H9 (cell line): ENCODE measurements around the gene SDK1. TPM values are rescaled to one million over a fixed set of nuclear protein-coding genes. Genes with fewer than 3 reads are reported as not detected.

Experiments
- DNase-seq: peaks from one replicate; pipeline ENCODE4 v3.0.0-alpha.2; 2017
- H2AFZ ChIP-seq: one replicate; pipeline ENCODE4 v1.6.1; 2013; ENCODE audit warnings: mild to moderate bottlenecking, low read length, control low read depth, moderate library complexity
- H2AK5ac ChIP-seq: 2 replicates; pipeline ENCODE4 v1.6.1; 2013; ENCODE audit warnings: low read length, control low read depth, mixed read lengths; ENCODE audit not compliant: insufficient read length
- H2BK120ac ChIP-seq: one replicate; pipeline ENCODE4 v1.6.1; 2013; ENCODE audit warnings: low read depth, mild to moderate bottlenecking, low read length, control low read depth, inconsistent platforms; ENCODE audit not compliant: poor library complexity, severe bottlenecking
- H2BK12ac ChIP-seq: 2 replicates; pipeline ENCODE4 v1.6.1; 2013; ENCODE audit warnings: low read length, control low read depth, mixed read lengths, low read depth; ENCODE audit not compliant: insufficient read length
- H2BK15ac ChIP-seq: 2 replicates; pipeline ENCODE4 v1.6.1; 2013; ENCODE audit warnings: low read depth, low read length, control low read depth
- H2BK20ac ChIP-seq: one replicate; pipeline ENCODE4 v1.6.1; 2013; ENCODE audit warnings: low read depth, mild to moderate bottlenecking, low read length, control low read depth, inconsistent platforms; ENCODE audit not compliant: poor library complexity, severe bottlenecking
- H2BK5ac ChIP-seq: 2 replicates; pipeline ENCODE4 v1.6.1; 2013; ENCODE audit warnings: low read length, control low read depth, mixed read lengths; ENCODE audit not compliant: insufficient read length
- H3K14ac ChIP-seq: 2 replicates; pipeline ENCODE4 v1.6.1; 2013; ENCODE audit warnings: low read length, control low read depth; ENCODE audit not compliant: insufficient read depth
- H3K18ac ChIP-seq: 2 replicates; pipeline ENCODE4 v1.6.1; 2013; ENCODE audit warnings: low read depth, mild to moderate bottlenecking, mixed read lengths, low read length, control low read depth; ENCODE audit not compliant: insufficient read length
- H3K23ac ChIP-seq: 2 replicates; pipeline ENCODE4 v1.6.1; 2013; ENCODE audit warnings: low read length, control low read depth, mixed read lengths, low read depth; ENCODE audit not compliant: insufficient read length
- H3K23me2 ChIP-seq: 2 replicates; pipeline ENCODE4 v1.6.1; 2013; ENCODE audit warnings: low read depth, mild to moderate bottlenecking, mixed read lengths, low read length, control low read depth; ENCODE audit not compliant: insufficient read length, poor library complexity, severe bottlenecking
- H3K27ac ChIP-seq: 2 replicates; pipeline ENCODE4 v1.5.1; 2013; ENCODE audit warnings: low read length, control low read depth, mixed read lengths, low read depth; ENCODE audit not compliant: insufficient read length
- H3K27me3 ChIP-seq: 2 replicates; pipeline ENCODE4 v1.6.1; 2013; ENCODE audit warnings: low read length, control low read depth, inconsistent platforms; ENCODE audit not compliant: insufficient read depth
- H3K4ac ChIP-seq: 2 replicates; pipeline ENCODE4 v1.6.1; 2013; ENCODE audit warnings: low read depth, mild to moderate bottlenecking, control low read depth, inconsistent platforms, low read length, moderate library complexity
- H3K4me1 ChIP-seq: 2 replicates; pipeline ENCODE4 v1.6.1; 2013; ENCODE audit warnings: low read length, control low read depth, inconsistent platforms; ENCODE audit not compliant: insufficient read depth
- H3K4me2 ChIP-seq: 2 replicates; pipeline ENCODE4 v1.6.1; 2013; ENCODE audit warnings: low read length, control low read depth, mixed read lengths; ENCODE audit not compliant: insufficient read length, insufficient read depth
- H3K56ac ChIP-seq: 2 replicates; pipeline ENCODE4 v1.6.1; 2013; ENCODE audit warnings: low read depth, mild to moderate bottlenecking, mixed read lengths, low read length, control low read depth; ENCODE audit not compliant: insufficient read length
- H3K79me1 ChIP-seq: 2 replicates; pipeline ENCODE4 v1.6.1; 2013; ENCODE audit warnings: low read depth, mild to moderate bottlenecking, moderate library complexity, low read length, control low read depth, inconsistent platforms; ENCODE audit not compliant: insufficient read depth, poor library complexity, severe bottlenecking
- H3K79me2 ChIP-seq: 2 replicates; pipeline ENCODE4 v1.6.1; 2013; ENCODE audit warnings: low read length, control low read depth, inconsistent platforms; ENCODE audit not compliant: insufficient read depth
- H3K9ac ChIP-seq: 2 replicates; pipeline ENCODE4 v1.6.1; 2013; ENCODE audit warnings: low read length, control low read depth, mixed read lengths; ENCODE audit not compliant: insufficient read length; ENCODE audit errors: extremely low read depth
- H3K9me3 ChIP-seq: one replicate; pipeline ENCODE4 v1.6.1; 2013; ENCODE audit warnings: low read depth, low read length, inconsistent platforms; ENCODE audit not compliant: control insufficient read depth
- H3T11ph ChIP-seq: one replicate; pipeline ENCODE4 v1.6.1; 2013; ENCODE audit warnings: mild to moderate bottlenecking, low read length, control low read depth, inconsistent platforms
- H4K20me1 ChIP-seq: one replicate; pipeline ENCODE4 v1.6.1; 2013; ENCODE audit not compliant: control insufficient read depth, insufficient read length, insufficient read depth
- H4K5ac ChIP-seq: 2 replicates; pipeline ENCODE4 v1.6.1; 2013; ENCODE audit warnings: low read depth, mild to moderate bottlenecking, mixed read lengths, low read length, control low read depth; ENCODE audit not compliant: insufficient read length
- H4K8ac ChIP-seq: replicated peaks from 2 replicates; pipeline ENCODE4 v1.6.1; 2013; ENCODE audit warnings: low read length, control low read depth, mixed read lengths, low read depth; ENCODE audit not compliant: insufficient read length
- H4K91ac ChIP-seq: 2 replicates; pipeline ENCODE4 v1.6.1; 2013; ENCODE audit warnings: low read depth, mild to moderate bottlenecking, moderate library complexity, mixed read lengths, low read length, control low read depth; ENCODE audit not compliant: insufficient read length
- H3K27ac Mint-ChIP-seq, 3 experiments: 2 replicates in 2 of 3; 3 replicates in 1 of 3; pipeline ENCODE4 v1.8.0; 2020 to 2021; ENCODE audit warnings: mixed read lengths in 3 of 3, mild to moderate bottlenecking in 1 of 3, moderate library complexity in 1 of 3
- H3K27me3 Mint-ChIP-seq: 2 replicates; pipeline ENCODE4 v1.8.0; 2021; ENCODE audit warnings: low read depth, mild to moderate bottlenecking, moderate library complexity, mixed read lengths
- H3K36me3 Mint-ChIP-seq, 3 experiments: 2 replicates in 2 of 3; 3 replicates in 1 of 3; pipeline ENCODE4 v1.8.0; 2020 to 2021; ENCODE audit warnings: low read depth in 3 of 3, mixed read lengths in 3 of 3; ENCODE audit not compliant: insufficient read depth in 1 of 3
- H3K4me1 Mint-ChIP-seq, 2 experiments: 2 replicates each; pipeline ENCODE4 v1.8.0; 2020; ENCODE audit warnings: mixed read lengths in 2 of 2
- H3K4me3 Mint-ChIP-seq, 2 experiments: 2 replicates in 1 of 2; 3 replicates in 1 of 2; pipeline ENCODE4 v1.8.0; 2020 to 2021; ENCODE audit warnings: mild to moderate bottlenecking in 2 of 2, mixed read lengths in 2 of 2, moderate library complexity in 1 of 2
- H3K9me3 Mint-ChIP-seq, 2 experiments: 2 replicates in 1 of 2; 3 replicates in 1 of 2; pipeline ENCODE4 v1.8.0; 2020; ENCODE audit warnings: mild to moderate bottlenecking in 2 of 2, mixed read lengths in 2 of 2, moderate library complexity in 1 of 2
- CTCF ChIP-seq: fragments of 200-600 bp; sonication (generic); conservative IDR thresholded peaks from 3 replicates; pipeline ENCODE4 v1.8.0; 2021; ENCODE audit warnings: antibody characterized with exemption, mild to moderate bottlenecking
- WGBS: extraction: QIAGEN DNeasy Blood & Tissue Kit; methylation state at CpG from one replicate; pipeline ENCODE4 v1.1.7; 2013; ENCODE audit warnings: missing lambda C conversion rate, low lambda C conversion rate, mixed read lengths; ENCODE audit not compliant: insufficient read length; ENCODE audit errors: extremely low coverage; 5-methylcytosine and 5-hydroxymethylcytosine counted together
- total RNA-seq: library from RNA; stranded (reverse); gene quantifications from 2 replicates; pipeline ENCODE4 v1.2.1, GENCODE V29; 2021

The SDK1 gene
- total RNA-seq, 1 experiment from 2014 or later, result 8.7 TPM

DNA sequence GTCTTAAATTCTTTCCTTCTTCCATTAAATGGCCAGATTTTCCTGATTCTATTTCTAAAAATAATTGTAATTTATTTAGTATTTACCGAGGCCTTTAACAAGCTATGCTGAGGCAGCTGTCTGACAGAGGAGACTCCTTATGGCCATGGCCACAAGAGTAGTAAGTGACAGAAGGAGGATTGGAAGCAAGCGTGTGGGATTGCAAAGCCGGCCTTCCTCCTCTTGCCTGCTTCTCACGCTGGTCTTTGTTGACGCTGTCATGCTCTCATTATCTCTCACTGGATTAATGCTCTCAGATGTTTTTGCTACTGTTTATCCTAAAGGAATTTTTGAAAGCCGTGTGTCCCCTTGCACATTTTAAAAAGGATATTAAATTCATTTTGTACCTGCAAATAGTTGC is 546.3 kb downstream of the SDK1 start:
- Histone ChIP-seq H4K91ac (no peak overlapping the region), H2BK15ac (no peak overlapping the region), H2BK12ac (no peak overlapping the region), H2AK5ac (no peak overlapping the region), H3K79me2 (no peaks in the 10 kb centered on the region), H3K27me3 (no peaks in the 10 kb centered on the region), H2BK5ac (no peak overlapping the region), H3K79me1 (no peaks in the 10 kb centered on the region), H2BK120ac (no peak overlapping the region), H3K23me2 (no peaks in the 10 kb centered on the region), H3K23ac (no peak overlapping the region), H2BK20ac (no peak overlapping the region), H3K18ac (no peak overlapping the region), H3K9me3 (no peaks in the 10 kb centered on the region), H2AFZ (no peak overlapping the region), H3K14ac (no peak overlapping the region), H4K8ac (no peak overlapping the region), H4K5ac (no peak overlapping the region), H3T11ph (no peak overlapping the region), H4K20me1 (no peaks in the 10 kb centered on the region), H3K27ac (no peak overlapping the region), H3K4ac (no peak overlapping the region), H3K56ac (no peak overlapping the region), H3K4me2 (no peak overlapping the region), H3K9ac (no peak overlapping the region), H3K4me1 (no peaks in the 10 kb centered on the region)
- no peak for TF ChIP-seq CTCF
- no CpG with 5 or more reads among the region's 6 CpGs for WGBS
- H3K27me3 Mint-ChIP-seq, result no peaks in the 10 kb centered on the region
- no peaks in the 10 kb centered on the region for H3K36me3 Mint-ChIP-seq
- H3K27ac Mint-ChIP-seq, result no peak overlapping the region
- no peak for DNase-seq
- no peaks in the 10 kb centered on the region for H3K9me3 Mint-ChIP-seq
- H3K4me3 Mint-ChIP-seq, result no peak overlapping the region
- no peaks in the 10 kb centered on the region for H3K4me1 Mint-ChIP-seq
